CD4-positive, alpha-beta T cell treated with Interleukin-2 at 100 ng/mL for 4 hours (primary cell): ENCODE results near the gene EEA1.
"Not testable (repeated sequence)": the region's sequence is repeated elsewhere in the genome, so short reads cannot be mapped to it uniquely, and the experiment has no call there.

Source experiments
- DNase-seq: peaks from one replicate; pipeline ENCODE4 v3.0.0-alpha.2; 2020; ENCODE audit warnings: low spot score

Gene EEA1

DNA sequence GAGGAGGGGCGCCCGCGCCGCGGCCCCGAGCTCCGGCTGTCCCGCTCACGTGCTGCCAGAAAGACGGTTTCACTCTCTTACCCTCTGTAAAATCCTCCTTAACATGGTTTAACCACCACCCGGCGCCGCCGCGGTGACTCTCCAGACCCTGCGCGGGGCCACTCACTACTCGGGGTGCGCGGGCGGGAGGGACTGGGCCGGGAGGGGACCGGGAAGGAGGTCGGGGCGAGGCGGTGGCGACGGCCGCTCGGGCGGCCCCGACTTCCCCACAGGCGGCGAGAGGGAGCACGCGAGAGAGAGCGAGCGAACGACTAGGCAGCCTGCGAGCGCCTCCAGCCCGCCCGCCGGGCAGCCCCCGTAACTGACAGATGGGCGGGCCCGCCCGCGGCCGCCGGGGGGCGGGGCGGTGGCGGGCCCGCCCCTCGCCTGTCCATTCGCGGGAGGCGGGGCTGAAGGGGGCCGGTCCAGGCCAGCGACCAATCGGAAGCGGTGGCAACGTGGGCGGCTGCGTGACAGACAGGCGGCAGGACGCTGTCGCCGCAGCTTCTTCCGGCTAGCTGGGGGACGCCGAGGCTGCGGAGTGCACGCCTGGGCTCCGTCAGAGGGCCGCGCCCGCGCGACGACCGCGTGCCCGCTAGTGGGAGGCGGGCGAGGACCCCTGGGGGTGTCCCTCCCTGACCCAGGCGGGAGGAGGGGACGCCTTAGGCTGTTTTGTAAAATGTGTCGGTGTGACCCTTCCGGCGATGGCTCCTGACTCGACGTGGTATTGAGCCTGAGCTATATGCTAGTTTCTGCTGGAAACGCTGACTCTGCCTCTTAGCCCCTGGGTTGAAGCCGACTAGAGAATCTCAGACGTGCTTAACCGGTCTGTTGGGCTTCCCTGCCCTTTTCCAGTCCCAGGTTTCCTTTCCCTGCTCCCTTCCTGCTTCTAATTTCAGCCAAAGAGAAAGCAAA lies at the start of gene EEA1:
TSS of gene EEA1 (minus strand) at position 334 of the 954 bp plus-strand sequence. CDS start at position 105, 229 bp downstream.
- peak; percentile 95 for DNase-seq

DNA sequence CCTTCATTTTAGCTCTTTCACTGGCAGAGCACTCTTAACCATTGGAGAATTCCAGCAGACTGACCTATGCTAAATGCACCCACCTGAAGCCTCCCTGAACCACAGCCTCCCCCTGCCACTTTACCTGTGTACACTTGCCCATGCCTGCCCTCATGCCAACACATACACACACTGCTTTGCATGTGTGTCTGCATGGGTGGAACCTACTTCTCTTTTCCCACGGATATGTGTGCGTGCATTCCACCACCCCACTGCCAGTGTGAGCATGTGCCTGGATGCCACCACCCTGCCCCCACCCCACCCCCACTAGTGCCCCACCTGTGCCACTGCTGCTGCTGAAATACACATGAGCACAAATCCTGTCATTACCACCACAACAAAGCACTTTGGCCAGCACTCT lies 49.5 kb upstream of the EEA1 start:
- DNase-seq: no peak

DNA sequence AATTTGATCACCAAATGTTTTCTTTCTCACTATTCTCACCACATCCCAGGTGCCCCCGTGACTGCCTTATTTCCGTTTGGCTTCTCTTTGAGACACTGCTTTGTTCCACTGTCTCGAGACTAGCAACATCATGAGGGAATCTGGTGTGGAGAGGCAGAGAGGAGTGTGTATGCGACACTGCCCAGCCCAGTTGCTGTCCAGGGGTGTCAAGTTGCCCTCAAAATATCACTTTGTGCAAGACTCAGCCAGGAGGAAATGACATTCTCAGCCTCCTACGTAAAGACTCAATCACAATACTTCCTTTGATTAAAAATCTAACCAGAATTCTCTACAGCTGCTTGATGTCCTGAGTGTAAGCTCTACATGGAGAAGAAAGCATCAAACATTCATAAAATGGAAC lies 48.2 kb upstream of the EEA1 start:
- DNase-seq: no peak

DNA sequence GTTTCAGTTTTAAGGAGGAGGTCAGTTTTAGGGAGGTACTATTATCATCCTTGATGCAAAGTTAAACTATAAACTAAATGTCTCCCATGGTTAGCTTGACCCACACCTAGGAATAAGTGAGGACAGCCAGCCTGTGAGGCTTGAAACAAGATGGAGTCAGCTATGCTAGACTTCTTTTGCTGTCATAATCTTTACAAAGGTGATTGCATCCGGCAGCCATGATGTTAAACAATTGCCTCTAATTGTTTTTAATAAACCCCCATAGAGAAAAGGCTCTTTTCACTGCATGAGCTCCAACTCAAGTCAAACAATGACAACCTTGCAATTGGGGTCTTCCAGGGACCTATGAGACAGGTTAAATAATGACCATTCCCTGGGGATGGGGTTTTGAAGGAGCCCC lies 45.7 kb upstream of the EEA1 start:
- no peak for DNase-seq

DNA sequence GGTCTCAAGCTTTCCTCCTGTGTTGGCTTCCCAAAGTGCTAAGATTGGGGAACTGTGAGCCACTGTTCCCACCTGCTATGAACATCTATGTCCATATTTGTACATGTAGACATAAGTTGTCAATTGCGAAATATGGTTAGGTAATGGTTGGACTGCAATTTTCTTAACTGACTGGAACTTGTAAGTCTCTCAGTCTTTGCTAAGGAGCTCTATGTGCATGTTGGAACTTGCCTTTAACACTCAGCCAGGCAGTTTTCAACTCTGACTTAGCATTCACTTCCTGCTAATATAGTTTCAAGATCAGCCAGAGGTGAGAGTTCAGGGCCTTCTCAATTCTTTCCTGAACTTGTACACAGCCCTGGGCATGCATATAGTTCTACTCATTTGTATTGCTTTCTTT lies 44.5 kb upstream of the EEA1 start:
- DNase-seq: no peak

DNA sequence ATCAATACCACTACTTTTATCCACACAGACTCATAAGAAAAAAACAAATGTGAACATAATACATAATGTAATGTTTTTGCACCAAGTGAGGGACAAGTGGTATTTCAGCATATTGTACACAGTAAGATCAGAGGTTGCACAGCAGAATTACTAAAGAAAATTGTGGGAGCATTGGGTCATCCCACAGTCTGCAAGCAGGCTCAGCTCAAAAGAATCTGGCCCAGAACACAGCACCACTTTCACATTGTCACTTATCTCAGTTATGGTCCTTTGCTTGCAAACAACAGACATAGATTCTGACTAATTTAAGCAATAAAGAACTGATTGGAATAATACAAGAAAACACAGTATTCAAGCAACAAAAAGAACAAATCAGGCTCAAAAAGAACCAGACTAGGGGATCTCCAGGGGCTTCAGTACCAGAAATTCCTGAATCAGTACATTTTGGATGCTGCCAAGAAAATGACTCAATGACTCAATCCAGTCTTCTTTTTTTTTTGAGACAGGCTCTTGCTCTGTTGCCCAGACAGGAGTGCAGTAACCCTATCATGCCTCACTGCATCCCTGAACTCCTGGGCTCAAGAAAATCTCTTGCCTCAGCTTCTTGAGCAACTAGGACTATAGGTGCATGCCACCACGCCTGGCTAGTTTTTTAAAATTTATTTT lies 42.9 kb upstream of the EEA1 start:
- DNase-seq: no peak

DNA sequence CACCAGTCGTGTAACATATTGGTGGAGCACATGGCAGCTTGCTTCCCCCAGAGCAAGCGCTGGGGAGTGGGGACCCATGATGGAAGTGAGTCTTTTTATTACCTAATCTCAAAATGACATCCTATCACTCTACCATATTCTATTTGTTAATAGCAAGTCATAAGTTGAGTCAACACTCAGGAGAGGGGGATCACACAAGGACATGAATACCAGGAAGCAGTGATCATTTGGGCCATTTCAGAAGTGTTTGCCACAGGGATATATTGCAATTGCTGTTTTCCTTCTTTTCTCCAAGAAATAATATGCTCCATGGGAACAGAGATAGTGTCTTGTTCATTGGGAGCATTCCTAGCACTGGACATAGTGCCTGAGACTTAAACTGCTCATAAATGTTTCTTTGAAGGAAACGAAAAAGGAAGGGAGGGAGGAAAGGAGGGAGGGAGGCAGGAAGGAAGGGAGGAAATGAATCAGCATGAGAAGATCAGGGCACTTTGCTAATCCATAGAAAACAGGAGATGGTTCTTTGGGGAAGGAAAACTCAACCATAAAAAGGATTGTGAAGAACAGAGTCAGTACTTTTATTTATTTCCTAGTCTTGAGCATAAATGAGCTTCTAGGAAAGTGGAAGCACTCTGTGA lies 39.2 kb upstream of the EEA1 start:
- DNase-seq: no peak

DNA sequence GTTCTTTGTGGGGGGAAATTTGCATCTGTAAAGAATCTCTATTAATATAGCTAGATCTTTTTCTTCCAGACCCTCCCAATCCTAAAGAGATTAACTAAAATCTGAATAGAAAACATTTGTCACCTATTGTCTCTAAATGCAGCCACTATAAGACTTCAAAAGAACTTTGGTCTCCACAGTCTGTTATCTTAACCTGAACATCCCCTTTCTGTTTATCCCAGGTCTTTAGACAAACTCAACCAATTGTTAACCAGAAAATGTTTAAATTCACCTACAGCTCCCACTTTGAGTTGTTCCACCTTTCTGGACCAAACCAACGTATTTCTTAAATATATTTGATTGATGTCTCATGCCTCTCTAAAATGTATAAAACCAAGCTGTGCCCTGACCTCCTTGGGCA lies 35.3 kb upstream of the EEA1 start:
- not testable (repeated sequence) for DNase-seq

DNA sequence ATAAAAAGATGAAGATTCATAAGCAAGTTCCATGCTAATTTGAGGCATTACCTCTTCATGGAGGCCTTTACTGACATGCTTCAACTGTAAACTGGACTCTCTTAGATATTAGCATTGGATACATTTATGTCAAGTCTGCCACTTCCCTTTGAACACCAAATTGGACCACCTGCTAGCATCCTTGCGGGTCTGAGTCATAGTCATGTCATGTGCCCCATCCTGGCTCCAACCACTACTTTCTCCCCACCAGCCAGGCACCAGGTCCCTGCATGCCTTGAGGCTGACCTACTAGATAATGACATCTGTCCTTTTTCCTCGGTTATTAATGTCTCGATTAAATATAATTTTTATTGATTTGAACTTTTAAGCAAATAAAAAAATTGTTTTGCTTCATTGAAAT lies 32.9 kb upstream of the EEA1 start:
- DNase-seq: no peak

DNA sequence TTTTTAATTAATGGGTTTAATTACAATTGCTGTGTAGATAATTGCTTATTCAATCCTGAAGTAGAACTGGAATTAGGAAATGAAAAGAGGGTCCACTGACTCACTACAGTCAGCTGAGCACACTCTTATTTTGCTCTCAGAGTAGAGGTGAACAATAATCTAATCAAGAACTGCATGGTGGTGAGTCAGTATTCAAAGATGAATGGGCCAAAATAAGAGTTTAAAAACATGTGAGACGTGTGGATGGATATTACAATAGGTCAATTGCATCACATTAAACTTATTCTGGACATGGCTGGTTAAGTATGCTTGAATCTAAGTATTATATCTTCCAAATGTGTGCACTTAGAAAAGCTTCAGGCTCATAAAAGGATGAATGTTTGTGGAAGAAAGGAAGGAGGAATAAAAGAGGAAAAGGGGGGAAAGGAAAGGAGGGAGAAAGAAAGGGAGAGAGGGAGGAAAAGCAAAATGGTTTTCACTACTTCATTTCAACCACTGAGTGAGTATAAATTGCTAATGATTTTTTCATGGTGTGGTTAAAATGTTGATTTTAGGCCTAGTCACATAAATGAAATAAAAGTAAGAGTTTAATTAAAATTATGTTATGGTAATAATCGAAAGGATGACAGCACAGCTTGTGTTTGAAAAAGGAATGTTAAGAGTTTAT lies 27.0 kb upstream of the EEA1 start:
- no peak for DNase-seq

DNA sequence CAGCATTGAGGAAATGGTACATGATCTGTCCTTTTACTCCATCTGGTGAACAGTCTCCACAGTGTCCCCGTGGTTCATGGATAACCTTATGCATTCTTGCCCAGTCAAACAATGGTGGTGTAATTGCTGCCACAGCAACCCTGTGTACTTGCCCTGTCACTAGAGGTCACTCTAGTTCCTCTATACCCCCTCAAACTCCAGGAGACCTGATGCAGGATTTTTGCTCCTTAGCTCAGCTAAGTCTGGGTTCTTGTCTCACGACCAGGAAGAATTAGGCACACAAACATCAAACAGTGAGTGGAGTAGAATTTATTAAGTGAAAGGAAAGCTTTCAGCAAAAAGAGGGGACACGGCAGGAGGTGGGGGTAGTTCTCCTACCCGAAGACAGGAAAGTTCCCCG lies 24.7 kb upstream of the EEA1 start:
- DNase-seq: no peak

DNA sequence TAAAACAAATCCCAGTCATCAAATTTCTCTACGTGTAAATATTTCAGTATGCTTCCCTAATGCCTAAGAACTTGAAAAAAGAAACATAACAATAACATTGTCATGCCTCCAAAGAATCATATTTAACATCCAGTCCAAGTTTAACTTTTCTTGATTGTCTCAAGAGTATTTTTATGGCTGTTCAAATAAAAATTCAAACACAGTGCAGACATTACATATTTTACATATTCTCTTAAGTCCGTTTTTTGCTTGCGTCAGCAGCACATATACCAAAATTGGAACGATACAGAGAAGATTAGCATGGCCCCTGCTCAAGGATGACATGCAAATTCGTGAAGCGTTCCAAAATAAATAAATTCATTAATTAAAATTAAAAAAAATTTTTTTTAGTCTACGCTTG lies 23.3 kb upstream of the EEA1 start:
- no peak for DNase-seq

DNA sequence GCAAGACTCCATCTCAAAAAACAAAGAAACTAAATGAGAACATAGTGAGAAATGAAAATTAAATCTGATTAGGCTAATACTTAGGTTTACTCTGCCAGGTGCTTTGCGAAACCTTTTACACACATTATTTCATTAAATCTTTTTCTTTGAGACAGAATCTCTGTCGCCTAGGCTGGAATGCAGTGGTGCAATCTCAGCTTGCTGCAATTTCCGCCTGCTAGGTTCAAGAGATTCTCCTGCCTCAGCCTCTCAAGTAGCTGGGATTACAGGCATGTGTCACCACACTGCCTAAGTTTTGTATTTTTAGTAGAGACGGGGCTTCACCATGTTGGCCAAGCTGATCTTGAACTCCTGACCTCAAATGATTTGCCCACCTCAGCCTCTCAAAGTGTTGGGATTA lies 21.9 kb upstream of the EEA1 start:
- DNase-seq: no peak

DNA sequence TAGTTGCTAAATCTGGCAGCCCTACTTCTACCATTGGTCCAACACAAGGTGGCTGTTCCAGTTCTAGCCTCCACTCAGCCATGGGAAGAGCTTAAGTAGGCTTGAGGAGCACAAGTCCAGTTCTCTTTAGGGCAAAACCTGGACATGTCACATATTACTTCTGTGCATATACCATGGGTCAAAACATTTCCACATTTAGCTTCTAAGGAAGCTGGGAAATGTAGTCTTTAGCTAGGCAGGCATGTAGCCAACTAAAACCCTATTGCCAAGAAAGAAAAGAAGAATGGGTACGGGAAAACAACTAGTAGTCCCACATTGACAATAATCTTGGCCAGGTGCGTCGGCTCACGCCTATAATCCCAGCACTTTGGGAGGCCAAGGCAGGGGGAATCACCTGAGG lies 20.9 kb upstream of the EEA1 start:
- no peak for DNase-seq

DNA sequence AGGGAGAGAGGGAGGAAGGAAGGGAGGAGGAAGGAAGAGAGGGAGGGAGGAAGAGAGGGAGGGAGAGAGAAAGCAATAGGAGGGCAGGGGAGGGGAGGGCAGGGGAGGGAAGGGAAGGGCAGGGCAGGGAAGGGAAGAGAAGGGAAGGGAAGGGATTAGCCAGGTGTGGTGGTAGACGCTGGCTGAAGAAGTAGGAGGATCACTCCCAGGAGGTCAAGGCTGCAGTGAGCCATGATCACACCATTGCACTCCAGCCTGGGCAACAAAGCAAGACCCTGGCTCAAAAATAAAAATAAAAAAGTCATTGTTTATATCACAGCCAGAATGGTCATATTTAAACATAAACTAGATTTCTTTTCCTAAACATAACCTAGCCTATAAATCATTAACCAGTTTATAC lies 20.4 kb upstream of the EEA1 start:
- no peak for DNase-seq

DNA sequence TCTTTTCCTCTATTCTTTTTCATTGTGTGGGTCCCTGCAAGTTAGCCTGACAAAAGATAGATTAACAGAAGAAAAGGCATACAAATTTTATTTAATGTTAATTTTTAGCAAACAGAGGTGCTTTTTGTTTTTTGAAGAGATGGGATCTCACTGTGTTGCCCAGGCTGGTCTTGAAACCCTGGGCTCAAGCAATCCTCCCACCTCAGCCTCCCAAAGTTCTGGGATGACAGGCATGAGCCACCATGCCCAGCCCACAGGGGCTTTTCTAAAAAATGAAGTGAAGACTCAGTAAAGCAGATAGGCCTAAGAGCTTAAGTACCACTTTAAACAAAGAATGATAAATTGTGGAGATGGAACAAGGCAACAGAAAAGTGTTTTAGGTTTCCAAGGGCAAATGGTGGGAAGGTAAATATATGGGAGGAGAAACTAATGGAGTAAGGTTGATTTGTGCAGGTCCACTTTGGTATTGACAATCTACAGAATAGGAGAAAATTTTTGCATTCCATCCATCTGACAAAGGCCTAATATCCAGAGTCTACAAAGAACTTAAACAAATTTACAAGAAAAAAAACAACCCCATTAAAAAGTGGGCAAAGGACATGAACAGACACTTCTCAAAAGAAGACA lies 18.6 kb upstream of the EEA1 start:
- no peak for DNase-seq

DNA sequence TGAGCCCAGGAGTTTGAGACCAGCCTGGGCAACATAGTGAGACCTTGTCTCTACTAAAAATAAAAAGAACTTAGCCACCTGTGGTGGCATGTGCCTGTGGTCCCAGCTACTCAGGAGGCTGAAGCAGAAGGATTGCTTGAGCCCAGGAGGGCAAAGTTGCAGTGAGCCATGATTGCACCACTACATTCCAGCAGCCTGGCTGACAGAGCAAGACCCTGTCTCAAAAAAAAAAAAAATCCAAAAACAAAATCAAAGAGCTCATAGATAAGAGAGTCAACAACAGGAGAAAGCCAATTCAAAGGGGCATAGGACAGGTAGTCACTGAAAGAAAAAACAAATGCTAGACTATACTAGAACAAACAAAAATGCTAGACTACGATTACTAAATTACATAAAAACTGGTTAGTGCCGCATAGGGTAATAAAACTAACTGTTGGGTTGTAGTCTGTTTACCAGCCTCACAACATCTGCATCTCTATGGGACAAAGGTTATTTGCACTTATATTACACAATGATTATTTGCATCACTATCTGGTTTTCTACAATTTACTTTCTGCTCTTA lies 16.6 kb upstream of the EEA1 start:
- DNase-seq: no peak

DNA sequence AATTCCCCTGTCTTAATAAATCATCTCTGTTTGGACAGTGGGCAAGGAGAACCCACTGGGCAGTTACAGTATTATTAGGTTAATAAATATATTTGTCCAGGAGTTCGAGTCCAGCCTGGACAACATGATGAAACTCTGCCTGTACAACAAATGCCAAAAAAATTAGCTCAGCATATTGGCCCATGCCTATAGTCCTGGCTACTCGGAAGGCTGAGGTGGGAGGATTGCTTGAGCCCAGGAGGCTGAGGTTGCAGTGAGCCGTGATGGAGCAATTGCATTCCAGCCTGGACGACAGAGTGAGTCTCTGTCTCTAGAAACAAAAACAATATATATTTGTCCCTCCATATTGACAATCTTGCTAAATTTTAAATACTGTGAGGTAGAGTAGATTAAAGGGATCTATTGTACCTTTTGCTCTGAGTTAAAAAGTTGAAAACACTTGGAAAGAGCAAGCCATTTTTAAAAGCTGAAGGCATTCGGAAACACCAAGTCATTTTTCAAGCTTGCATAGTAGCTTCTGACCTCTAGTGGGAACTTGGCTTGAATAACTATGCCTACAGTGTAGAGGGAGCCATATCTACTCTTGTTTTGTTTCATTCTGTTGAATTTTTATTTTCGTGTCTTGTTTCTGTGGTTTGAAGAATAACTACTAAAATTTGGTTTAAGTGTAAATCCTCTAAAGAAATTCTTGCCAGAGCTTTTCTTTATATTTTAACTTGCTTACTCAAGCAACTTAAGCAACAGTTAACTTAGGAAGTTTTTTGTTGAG lies 14.6 kb upstream of the EEA1 start:
- DNase-seq: no peak

DNA sequence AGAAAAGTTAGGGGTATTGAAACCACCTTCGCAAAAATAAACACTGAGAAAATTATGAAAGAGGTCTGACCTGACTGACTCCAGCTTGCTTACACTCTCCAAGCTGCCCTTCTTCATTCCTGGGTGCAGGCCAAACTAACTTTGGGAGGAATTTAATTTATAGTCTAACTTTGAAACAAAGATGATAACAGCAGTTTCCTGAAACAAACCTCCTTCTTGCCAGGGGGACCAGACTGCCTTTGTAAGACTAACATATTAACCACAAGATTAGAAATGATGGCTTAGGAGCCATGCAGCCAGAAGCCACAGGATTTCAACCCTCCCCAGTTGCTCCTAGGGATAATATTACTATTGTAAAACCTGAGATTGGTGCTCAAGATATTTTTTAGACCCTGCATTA lies 13.8 kb upstream of the EEA1 start:
- DNase-seq: no peak

DNA sequence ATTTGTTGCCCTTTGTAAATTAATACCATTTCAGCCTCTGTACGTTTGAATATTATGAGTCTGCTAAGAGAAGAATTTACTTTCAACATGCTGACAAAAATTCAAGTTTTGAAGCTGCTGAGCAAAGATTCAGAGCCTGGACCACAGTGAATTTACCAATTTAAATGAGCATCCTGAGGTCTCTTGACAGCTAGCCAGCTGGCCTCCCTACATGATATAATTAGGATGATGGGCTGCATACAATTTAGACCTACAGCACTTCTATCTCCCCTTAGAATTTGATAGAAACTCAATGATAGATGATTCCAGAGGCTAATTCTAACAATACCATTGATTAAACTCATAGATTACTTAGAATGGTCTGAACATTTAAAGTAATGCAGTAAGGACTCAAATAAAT lies 10.0 kb upstream of the EEA1 start:
- DNase-seq: no peak

DNA sequence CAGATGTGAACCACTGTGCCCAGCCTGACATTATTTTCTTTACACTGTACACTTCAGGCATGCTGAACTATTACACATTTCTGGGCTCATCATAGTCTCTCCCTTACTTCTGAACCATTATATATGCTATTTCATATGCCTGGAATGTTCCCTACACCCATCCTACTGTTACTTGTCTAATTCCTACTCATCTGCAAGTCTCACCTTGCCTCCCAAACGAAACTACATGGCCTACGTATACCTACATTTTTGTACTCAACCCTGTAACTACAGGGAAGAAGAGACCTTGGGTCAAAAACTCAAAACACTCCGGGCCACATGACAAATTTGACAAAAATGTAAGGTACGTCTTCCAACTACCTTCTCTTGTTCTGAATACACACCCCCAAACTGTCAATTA lies 9.5 kb upstream of the EEA1 start:
- DNase-seq: no peak
